ENCODE measurements around the gene VAV2.

VAV2 gene

GRCh38 chr9:133853331-133853730 lies 138.8 kb downstream of the VAV2 start:
- H3K27me3 Mint-ChIP-seq = no peaks in the 10 kb centered on the region
- H3K36me3 Mint-ChIP-seq (ENCODE audit: low read depth) = no peaks in the 10 kb centered on the region
- no peaks in the 10 kb centered on the region for H3K9me3 Mint-ChIP-seq
- H3K4me1 Mint-ChIP-seq (ENCODE audit: low read depth) = no peaks in the 10 kb centered on the region
- H3K27ac Mint-ChIP-seq = no peak overlapping the region
- no peak overlapping the region for H3K4me3 Mint-ChIP-seq

- Mint-ChIP-seq H3K4me1 (ENCODE audit: low read depth) (no peaks in the 10 kb centered on the region), H3K9me3 (no peaks in the 10 kb centered on the region), H3K27me3 (no peaks in the 10 kb centered on the region), H3K36me3 (ENCODE audit: low read depth) (no peaks in the 10 kb centered on the region), H3K4me3 (no peak overlapping the region), H3K27ac (no peak overlapping the region)
Observed at GRCh38 chr9:133852431-133852830, 139.7 kb downstream of the VAV2 start.

DNA sequence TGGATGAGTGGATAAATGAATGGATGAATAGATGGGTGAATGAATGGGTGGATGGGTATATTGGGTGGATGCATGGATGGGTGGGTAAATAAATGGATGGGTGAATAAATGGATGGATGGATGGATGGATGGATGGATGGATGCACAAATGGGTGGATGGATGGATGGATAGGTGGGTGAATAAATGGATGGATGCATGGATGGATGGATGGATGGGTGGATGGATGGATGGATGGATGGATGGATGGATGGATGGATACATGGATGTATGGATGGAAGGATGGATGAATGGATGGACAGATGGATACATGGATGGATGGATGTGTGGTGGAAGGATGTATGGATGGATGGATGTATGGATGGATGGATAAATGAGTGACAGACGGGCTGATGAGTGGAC lies 140.4 kb downstream of the VAV2 start:
- Mint-ChIP-seq H3K4me1 (ENCODE audit: low read depth) (no peaks in the 10 kb centered on the region), H3K36me3 (ENCODE audit: low read depth) (no peaks in the 10 kb centered on the region), H3K27ac (no peak overlapping the region), H3K27me3 (no peaks in the 10 kb centered on the region), H3K9me3 (no peaks in the 10 kb centered on the region), H3K4me3 (no peak overlapping the region)

DNA sequence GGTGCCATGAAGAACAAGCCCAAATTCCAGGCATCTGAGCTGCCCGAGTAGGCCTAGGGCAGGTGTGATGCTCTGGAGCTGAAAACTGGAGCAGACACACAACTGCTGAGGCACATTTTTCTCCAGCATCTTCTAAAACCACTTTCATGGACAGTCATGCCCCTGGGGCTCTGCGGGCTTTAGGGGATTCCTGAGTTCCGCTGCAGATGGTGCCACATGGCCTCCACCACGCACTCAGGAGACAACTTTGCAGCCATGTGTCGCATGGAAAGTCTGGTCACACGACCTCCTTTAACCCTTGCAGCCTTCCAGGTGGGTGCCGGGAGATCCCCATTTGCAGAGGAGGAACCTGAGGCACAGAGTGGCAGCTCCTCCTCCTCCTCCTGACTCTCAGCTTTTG lies 141.2 kb downstream of the VAV2 start:
- no peak overlapping the region for H3K4me3 Mint-ChIP-seq
- H3K27me3 Mint-ChIP-seq = no peaks in the 10 kb centered on the region
- H3K4me1 Mint-ChIP-seq (ENCODE audit: low read depth) = no peaks in the 10 kb centered on the region
- no peak overlapping the region for H3K27ac Mint-ChIP-seq
- H3K36me3 Mint-ChIP-seq (ENCODE audit: low read depth) = no peaks in the 10 kb centered on the region
- no peaks in the 10 kb centered on the region for H3K9me3 Mint-ChIP-seq

DNA sequence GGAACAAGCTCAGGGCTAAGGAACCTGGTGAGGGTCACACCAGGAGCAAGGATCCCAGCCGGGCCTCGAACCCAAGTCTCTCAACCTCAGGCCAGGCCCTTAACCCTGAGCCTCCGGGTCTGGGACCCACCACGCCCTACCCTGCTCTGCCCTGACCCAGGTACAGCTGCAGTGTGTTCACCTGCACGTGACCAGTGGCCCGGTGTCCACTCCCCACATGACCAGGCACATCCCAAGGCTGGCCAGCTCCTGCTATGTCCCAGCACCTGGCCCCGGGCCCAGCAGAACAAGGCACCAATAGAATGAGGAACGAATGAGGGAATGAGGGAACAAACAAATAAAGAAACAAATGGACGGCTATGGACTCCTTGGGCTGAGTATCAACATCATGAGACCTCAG lies 142.0 kb downstream of the VAV2 start:
- Mint-ChIP-seq H3K36me3 (ENCODE audit: low read depth) (no peaks in the 10 kb centered on the region), H3K27me3 (no peaks in the 10 kb centered on the region), H3K4me3 (no peak overlapping the region), H3K9me3 (no peaks in the 10 kb centered on the region), H3K27ac (no peak overlapping the region), H3K4me1 (ENCODE audit: low read depth) (no peaks in the 10 kb centered on the region)

GRCh38 chr9:133849110-133849670 lies 142.9 kb downstream of the VAV2 start:
- Mint-ChIP-seq H3K4me1 (ENCODE audit: low read depth) (no peaks in the 10 kb centered on the region), H3K36me3 (ENCODE audit: low read depth) (no peaks in the 10 kb centered on the region), H3K9me3 (no peaks in the 10 kb centered on the region), H3K4me3 (no peak overlapping the region), H3K27me3 (no peaks in the 10 kb centered on the region), H3K27ac (no peak overlapping the region)

GRCh38 chr9:133848471-133849109 lies 143.5 kb downstream of the VAV2 start:
- Mint-ChIP-seq H3K27ac (no peak overlapping the region), H3K27me3 (no peaks in the 10 kb centered on the region), H3K4me3 (no peak overlapping the region), H3K36me3 (ENCODE audit: low read depth) (no peaks in the 10 kb centered on the region), H3K4me1 (ENCODE audit: low read depth) (no peaks in the 10 kb centered on the region), H3K9me3 (no peaks in the 10 kb centered on the region)

DNA sequence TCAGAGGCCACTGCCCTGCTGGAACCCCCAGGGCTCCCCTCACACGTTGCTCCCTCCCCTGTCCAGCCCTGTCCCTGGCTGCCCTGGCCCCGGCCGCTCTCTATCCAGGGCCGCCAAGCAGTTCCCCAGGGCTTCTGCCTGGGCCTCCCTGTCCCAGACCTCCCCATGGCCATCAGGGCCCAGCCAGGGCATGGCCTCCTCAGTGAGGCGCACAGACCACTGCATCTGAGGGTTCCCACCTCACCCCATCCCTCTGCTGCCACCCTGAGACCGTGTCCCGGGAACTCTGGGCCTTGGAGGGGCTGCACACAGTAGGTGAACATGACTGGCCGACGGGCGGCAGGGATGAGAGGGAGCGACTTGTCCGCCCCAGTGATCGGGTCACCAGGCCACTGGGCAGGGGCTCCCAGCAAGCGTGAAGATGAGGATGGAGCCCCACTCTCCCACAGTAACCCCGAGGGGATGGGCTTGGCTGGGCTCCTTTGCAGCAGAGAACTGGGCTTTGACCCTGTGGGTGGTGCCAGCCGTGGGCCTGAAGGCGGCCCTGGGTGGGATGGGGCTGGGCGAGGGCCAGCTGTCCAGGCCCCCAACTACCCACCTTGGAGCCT lies 145.5 kb downstream of the VAV2 start:
- H3K4me3 Mint-ChIP-seq = no peak overlapping the region
- no peaks in the 10 kb centered on the region for H3K36me3 Mint-ChIP-seq (ENCODE audit: low read depth)
- H3K9me3 Mint-ChIP-seq = no peaks in the 10 kb centered on the region
- no peaks in the 10 kb centered on the region for H3K27me3 Mint-ChIP-seq
- H3K4me1 Mint-ChIP-seq (ENCODE audit: low read depth) = no peaks in the 10 kb centered on the region
- H3K27ac Mint-ChIP-seq = no peak overlapping the region

DNA sequence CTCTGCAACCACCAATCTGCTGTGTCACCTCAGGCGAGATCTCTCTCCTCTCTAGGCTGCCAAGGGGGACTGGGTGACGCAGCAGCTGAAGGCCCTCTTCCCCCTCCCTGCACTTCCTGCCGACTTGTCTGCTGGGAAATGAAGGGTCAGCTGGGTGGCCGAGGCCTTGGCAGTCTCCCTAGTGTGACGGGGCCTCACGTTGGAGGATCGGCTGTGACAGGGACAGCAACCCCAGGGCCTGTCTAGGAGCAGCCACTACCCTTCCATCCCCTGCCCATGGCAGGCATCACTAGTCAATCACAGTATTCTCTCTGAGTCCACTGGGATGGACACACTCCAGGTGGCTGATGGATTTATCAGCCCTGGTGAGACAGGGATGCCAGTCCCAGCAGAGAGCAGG lies 146.7 kb downstream of the VAV2 start:
- no peak overlapping the region for H3K4me3 Mint-ChIP-seq
- H3K36me3 Mint-ChIP-seq (ENCODE audit: low read depth) = no peaks in the 10 kb centered on the region
- no peak overlapping the region for H3K27ac Mint-ChIP-seq
- no peaks in the 10 kb centered on the region for H3K4me1 Mint-ChIP-seq (ENCODE audit: low read depth)
- no peaks in the 10 kb centered on the region for H3K27me3 Mint-ChIP-seq
- H3K9me3 Mint-ChIP-seq = no peaks in the 10 kb centered on the region

GRCh38 chr9:133844881-133845410 lies 147.2 kb downstream of the VAV2 start:
- H3K27me3 Mint-ChIP-seq = no peaks in the 10 kb centered on the region
- H3K4me1 Mint-ChIP-seq (ENCODE audit: low read depth) = no peaks in the 10 kb centered on the region
- no peak overlapping the region for H3K27ac Mint-ChIP-seq
- no peak overlapping the region for H3K4me3 Mint-ChIP-seq
- H3K9me3 Mint-ChIP-seq = no peaks in the 10 kb centered on the region
- no peaks in the 10 kb centered on the region for H3K36me3 Mint-ChIP-seq (ENCODE audit: low read depth)

- H3K27me3 Mint-ChIP-seq = no peaks in the 10 kb centered on the region
- no peaks in the 10 kb centered on the region for H3K9me3 Mint-ChIP-seq
- no peak overlapping the region for H3K27ac Mint-ChIP-seq
- no peaks in the 10 kb centered on the region for H3K36me3 Mint-ChIP-seq (ENCODE audit: low read depth)
- H3K4me3 Mint-ChIP-seq = no peak overlapping the region
- no peaks in the 10 kb centered on the region for H3K4me1 Mint-ChIP-seq (ENCODE audit: low read depth)
Observed at GRCh38 chr9:133844398-133844784, 147.7 kb downstream of the VAV2 start.

- no peaks in the 10 kb centered on the region for H3K9me3 Mint-ChIP-seq
Observed at GRCh38 chr9:133843751-133844397, 148.2 kb downstream of the VAV2 start.

DNA sequence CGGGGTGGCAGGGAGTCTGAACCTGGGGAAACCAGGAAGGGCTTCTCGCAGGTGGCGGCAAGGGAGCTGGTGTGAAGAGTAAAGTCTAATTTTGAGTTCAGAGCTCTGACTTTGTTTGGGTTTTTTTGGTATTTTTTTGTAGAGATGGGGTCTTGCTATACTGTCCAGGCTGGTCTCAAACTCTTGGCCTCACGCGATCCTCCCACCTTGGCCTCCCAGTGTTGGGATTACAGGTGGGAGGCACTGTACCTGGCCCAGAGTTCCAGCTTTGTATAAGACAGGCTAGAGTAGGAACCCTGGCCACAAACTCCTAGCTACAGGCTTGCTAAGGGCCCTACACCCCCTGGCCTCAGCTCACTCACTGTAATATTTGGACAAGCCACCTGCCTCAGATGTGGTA lies 148.9 kb downstream of the VAV2 start:
- H3K4me3 Mint-ChIP-seq = no peak overlapping the region
- H3K27ac Mint-ChIP-seq = no peak overlapping the region
- no peaks in the 10 kb centered on the region for H3K27me3 Mint-ChIP-seq
- H3K9me3 Mint-ChIP-seq = no peaks in the 10 kb centered on the region
- H3K4me1 Mint-ChIP-seq (ENCODE audit: low read depth) = no peaks in the 10 kb centered on the region
- H3K36me3 Mint-ChIP-seq (ENCODE audit: low read depth) = no peaks in the 10 kb centered on the region

More at GRCh38 chr9:133843751-133844397, 148.2 kb downstream of the VAV2 start:
- Mint-ChIP-seq H3K4me1 (ENCODE audit: low read depth) (no peaks in the 10 kb centered on the region), H3K36me3 (ENCODE audit: low read depth) (no peaks in the 10 kb centered on the region), H3K4me3 (no peak overlapping the region), H3K27ac (no peak overlapping the region), H3K27me3 (no peaks in the 10 kb centered on the region)

- Mint-ChIP-seq H3K36me3 (ENCODE audit: low read depth) (no peaks in the 10 kb centered on the region), H3K27ac (no peak overlapping the region), H3K4me3 (no peak overlapping the region), H3K4me1 (ENCODE audit: low read depth) (no peaks in the 10 kb centered on the region), H3K27me3 (no peaks in the 10 kb centered on the region), H3K9me3 (no peaks in the 10 kb centered on the region)
Observed at GRCh38 chr9:133842721-133843227, 149.3 kb downstream of the VAV2 start.

DNA sequence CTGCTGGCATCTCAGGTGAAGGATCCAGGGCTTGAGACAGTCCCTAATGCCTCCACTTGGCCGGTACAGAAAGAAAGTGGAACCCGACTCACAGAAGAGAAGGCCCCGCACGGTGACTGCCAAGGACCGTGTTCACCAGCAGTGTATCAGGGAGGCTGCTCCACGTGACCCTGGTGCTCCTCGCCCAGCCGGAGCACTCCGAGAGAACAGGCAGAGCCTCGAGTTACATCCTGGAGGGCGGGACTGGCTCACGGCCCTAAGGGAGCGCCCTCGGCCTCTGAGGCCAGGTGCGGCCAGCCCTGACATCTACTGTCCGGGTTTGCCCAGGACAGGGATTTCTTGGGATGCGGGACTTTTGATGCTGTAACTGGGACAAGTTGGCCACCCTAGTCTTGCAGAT lies 149.9 kb downstream of the VAV2 start:
- no peaks in the 10 kb centered on the region for H3K9me3 Mint-ChIP-seq
- no peaks in the 10 kb centered on the region for H3K27me3 Mint-ChIP-seq

More for the DNA sequence above, 149.9 kb downstream of the VAV2 start:
- Mint-ChIP-seq H3K4me3 (no peak overlapping the region), H3K27ac (no peak overlapping the region), H3K36me3 (ENCODE audit: low read depth) (no peaks in the 10 kb centered on the region), H3K4me1 (ENCODE audit: low read depth) (no peaks in the 10 kb centered on the region)

Measured in stimulated activated naive CD8-positive, alpha-beta T cell treated with anti-CD3 and anti-CD28 coated beads, Interleukin-15, Interleukin-2, amounts not matched to agents 100 ng/mL and 50 ng/mL, for 24 hours (primary cell).